Kidney epithelial cell (primary cell): Measurements from ENCODE around the gene BNIPL. TPM values are rescaled to one million over a fixed set of nuclear protein-coding genes. Genes with fewer than 3 reads are reported as not detected.
A peak's percentile ranks its signal among the peaks of the same experiment; 100 is the strongest.

Experiments used
- DNase-seq: peaks from one replicate; pipeline ENCODE4 v3.0.0-alpha.2; 2010; ENCODE audit warnings: low read depth
- H3K27me3 ChIP-seq: 2 replicates; pipeline ENCODE4 v1.6.0; 2011; ENCODE audit warnings: low read length; ENCODE audit not compliant: control insufficient read depth, insufficient read depth
- H3K36me3 ChIP-seq: 2 replicates; pipeline ENCODE4 v1.5.1; 2011; ENCODE audit warnings: low read length; ENCODE audit not compliant: control insufficient read depth, insufficient read depth
- H3K4me3 ChIP-seq: 2 replicates; pipeline ENCODE4 v1.5.1; 2011; ENCODE audit warnings: low read depth, mild to moderate bottlenecking, control low read depth, low read length
- CTCF ChIP-seq: IDR thresholded peaks from 2 replicates; pipeline ENCODE4 v1.5.1; 2011; ENCODE audit warnings: mild to moderate bottlenecking, moderate library complexity, low read length, control low read depth, inconsistent platforms; ENCODE audit not compliant: insufficient read depth, poor library complexity, severe bottlenecking
- total RNA-seq: library from RNA; depleted of rRNA; stranded (reverse); fragments of >200 nt; gene quantifications from 2 replicates; pipeline ENCODE4 v1.2.3, GENCODE V29; 2015

Gene BNIPL
- total RNA-seq, 1 donor from 2014 or later = 0.17 TPM

- DNase-seq = no peak
- Histone ChIP-seq H3K27me3 (no peaks in the 10 kb centered on the region), H3K36me3 (no peaks in the 10 kb centered on the region), H3K4me3 (no peak overlapping the region)
- TF ChIP-seq CTCF = no peak
These were observed 25.1 kb upstream of the BNIPL start for GRCh38 chr1:151011154-151011850.

- DNase-seq = no peak
- no peaks in the 10 kb centered on the region for H3K36me3 ChIP-seq
- TF ChIP-seq CTCF = no peak
- no peaks in the 10 kb centered on the region for H3K27me3 ChIP-seq
- no peak overlapping the region for H3K4me3 ChIP-seq
These were observed 23.5 kb upstream of the BNIPL start for GRCh38 chr1:151012684-151013471.

- Histone ChIP-seq H3K4me3 (no peak overlapping the region), H3K27me3 (no peaks in the 10 kb centered on the region)
- DNase-seq = no peak
These were observed 22.9 kb upstream of the BNIPL start for GRCh38 chr1:151013518-151013917.

GRCh38 chr1:151024540-151025146 is 11.7 kb upstream of the BNIPL start:
- Histone ChIP-seq H3K27me3 (no peaks in the 10 kb centered on the region), H3K36me3 (no peaks in the 10 kb centered on the region), H3K4me3 (no peak overlapping the region)
- no peak for DNase-seq
- peak; percentile 78 for TF ChIP-seq CTCF

More at GRCh38 chr1:151013518-151013917, 22.9 kb upstream of the BNIPL start:
- no peaks in the 10 kb centered on the region for H3K36me3 ChIP-seq
- TF ChIP-seq CTCF = no peak

- H3K27me3 ChIP-seq = no peaks in the 10 kb centered on the region
- H3K4me3 ChIP-seq = no peak overlapping the region
- no peak for DNase-seq
- no peak for TF ChIP-seq CTCF
- H3K36me3 ChIP-seq = no peaks in the 10 kb centered on the region
These were observed 9.9 kb upstream of the BNIPL start for GRCh38 chr1:151026460-151026859.
